D721Med (cell line): Measurements from ENCODE around the gene PLAGL2.
"Not testable (repeated sequence)": the region's sequence is repeated elsewhere in the genome, so short reads cannot be mapped to it uniquely, and the experiment has no call there.

ENCODE experiments used
- DNase-seq: peaks from one replicate; pipeline ENCODE4 v3.0.0; 2011; ENCODE audit warnings: low spot score; ENCODE audit not compliant: insufficient read length
- FAIRE-seq: peaks from 2 replicates; lab custom pipeline; 2011; peaks lifted over from hg19 to GRCh38; lab: Jason Lieb, UNC
- TF ChIP-seq, protein P1 (sequence below): IDR thresholded peaks from 2 replicates; pipeline ENCODE4 v1.5.1; 2012; ENCODE audit warnings: mild to moderate bottlenecking, control low read depth; ENCODE audit not compliant: insufficient read depth; ENCODE audit errors: missing control alignments

PLAGL2 gene

DNA sequence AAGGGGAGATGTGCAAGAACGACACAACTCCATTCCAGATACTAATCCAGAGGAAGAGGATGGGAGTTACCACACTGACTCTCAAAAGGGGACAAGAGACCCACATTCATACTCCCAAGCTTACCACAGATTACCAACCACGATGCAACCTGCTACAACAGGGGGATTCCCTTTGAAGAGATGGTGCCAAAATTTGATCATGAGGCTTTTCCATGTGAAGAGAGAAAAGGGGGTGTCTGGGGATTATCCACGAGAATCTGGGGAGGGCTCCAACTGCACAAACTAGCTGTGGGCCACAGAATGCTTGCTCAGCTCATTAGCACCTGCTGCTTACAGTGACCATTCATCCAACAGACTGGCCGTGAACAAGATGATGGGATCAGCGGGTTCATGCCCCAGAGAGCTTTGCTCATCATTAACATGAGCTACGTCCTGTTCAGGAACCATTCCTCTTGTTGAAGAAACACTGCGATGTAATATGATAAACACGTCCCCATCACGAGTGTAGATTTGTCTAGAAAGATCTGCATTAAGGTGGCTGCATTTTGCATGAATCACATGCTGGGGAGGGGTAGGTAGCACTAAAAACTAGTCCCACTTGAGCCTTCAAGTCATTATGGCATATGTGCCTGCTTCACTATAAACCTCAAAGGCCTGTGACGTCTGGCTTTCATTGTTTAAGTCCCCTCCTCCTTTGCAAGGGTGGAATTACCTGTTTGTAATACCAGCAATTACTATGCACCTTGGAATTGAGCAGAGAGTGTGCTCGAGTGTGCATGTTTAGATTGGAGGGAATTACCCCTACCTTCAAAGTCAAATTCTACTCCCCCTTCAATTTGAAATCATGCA, 4.0 kb downstream of the PLAGL2 start:
- TF ChIP-seq, protein P1, sequence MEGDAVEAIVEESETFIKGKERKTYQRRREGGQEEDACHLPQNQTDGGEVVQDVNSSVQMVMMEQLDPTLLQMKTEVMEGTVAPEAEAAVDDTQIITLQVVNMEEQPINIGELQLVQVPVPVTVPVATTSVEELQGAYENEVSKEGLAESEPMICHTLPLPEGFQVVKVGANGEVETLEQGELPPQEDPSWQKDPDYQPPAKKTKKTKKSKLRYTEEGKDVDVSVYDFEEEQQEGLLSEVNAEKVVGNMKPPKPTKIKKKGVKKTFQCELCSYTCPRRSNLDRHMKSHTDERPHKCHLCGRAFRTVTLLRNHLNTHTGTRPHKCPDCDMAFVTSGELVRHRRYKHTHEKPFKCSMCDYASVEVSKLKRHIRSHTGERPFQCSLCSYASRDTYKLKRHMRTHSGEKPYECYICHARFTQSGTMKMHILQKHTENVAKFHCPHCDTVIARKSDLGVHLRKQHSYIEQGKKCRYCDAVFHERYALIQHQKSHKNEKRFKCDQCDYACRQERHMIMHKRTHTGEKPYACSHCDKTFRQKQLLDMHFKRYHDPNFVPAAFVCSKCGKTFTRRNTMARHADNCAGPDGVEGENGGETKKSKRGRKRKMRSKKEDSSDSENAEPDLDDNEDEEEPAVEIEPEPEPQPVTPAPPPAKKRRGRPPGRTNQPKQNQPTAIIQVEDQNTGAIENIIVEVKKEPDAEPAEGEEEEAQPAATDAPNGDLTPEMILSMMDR, result no peak
- DNase-seq (no peak), FAIRE-seq (no peak)

DNA sequence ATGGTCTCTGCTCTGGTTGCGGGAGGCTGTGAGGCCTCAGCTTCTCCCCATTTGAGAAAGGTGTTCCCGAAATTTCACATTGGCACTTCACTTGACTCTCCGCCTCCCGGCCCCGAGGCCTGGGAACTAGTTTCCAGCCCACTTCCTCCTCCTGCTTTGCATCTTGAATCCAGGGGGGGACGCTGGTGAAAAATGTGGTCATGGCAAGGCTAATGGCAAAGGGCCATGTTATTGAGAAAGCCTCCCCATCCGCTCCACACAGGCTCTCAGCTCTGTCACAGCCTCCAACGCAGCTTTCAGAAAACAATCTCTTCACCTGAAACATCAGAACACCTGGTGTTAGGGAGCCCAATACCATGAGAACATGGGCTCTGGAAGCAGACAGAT, 5.6 kb downstream of the PLAGL2 start:
- DNase-seq (no peak), FAIRE-seq (no peak)
- TF ChIP-seq, protein P1, result no peak

DNA sequence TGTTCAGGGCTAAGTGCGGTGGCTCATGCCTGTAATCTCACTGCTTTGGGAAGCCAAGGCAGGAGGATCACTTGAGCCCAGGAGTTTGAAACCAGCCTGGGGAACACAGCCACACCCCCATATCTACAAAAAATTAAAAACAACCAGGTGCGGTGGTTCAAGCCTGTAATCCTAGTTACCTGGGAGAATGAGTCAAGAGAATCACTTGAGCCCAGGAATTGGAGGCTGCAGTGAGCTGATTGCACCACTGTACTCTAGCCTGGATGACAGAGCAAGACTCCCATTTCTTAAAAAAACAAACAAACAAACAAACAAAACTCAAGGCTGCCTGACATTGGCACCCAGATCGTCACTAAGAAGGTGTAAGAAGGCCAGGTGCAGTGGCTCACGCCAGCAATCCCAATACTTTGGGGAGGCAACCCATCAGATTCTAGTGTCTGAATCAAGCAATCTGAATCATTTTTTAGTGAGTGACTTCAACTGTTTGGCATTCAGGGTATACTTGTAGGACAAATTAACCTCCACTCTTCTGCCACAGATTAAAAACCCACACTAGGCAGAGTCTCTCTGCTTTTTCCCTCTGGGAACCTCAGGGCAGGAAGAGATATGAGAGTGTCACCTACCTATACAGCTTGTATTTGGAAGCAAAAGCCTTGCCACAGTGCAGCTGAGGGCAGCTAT, 6.1 kb downstream of the PLAGL2 start:
- FAIRE-seq (no peak), DNase-seq (no peak)
- TF ChIP-seq, protein P1, result no peak

DNA sequence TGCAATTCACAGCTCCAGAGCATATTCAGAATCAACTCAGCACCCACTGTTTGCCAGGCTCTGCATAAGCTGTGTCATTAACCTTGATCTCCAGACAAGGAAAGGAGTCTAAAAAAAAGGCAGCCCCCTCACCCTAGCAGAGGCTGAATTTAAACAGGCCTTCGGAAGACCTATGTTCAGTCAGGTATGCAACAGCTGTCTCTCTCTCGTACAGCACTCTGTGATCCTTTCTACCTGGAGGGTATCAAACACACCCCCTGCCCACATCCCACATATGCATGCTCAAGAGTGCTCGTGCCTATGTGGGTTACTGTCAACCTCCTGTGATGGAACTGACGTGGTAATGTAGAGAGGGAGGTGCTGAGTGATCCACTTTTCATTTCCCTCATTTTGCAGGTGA, 8.5 kb downstream of the PLAGL2 start:
- FAIRE-seq, result no peak
- TF ChIP-seq, protein P1, result no peak

DNA sequence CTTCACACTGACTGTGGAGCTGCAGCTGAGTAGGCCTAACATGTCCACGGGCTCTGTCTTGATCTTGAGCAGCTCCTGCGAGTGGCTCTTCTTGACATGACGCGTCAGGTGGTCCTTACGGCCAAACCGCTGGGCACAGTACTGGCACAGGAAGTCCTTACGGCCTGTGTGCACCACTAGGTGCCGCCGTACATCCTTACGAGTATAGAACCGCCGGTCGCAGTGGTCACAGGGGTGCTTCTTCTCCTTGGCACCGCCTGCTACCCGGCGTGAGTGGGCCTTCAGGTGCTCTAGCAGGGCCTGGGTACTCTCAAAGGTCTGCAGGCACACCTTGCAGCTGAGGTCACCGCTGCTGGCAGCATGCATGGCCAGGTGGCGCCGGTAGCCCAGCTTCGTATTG, 10.4 kb downstream of the PLAGL2 start:
- not testable (repeated sequence) for DNase-seq, FAIRE-seq

More for the DNA sequence above, 8.5 kb downstream of the PLAGL2 start:
- no peak for DNase-seq

DNA sequence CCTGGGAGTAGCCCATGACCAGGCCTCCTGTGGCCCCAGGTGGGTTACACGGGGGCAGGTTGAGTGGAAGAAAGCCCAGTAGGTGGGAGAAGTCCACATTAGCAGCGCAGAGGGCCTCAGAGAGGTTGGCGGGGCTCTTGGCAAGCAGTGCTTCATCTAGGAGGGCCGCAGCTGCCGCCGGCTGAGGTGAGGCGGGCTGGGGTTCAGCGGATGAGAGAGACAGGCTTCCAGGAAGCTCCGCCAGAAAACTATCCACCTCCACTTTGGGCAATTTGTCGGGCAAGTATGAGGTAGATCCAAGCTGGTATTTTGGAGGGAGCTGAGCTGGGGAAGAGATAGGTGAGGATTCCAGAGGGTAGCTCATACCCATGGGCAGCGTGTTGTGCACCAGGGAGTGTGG, 10.9 kb downstream of the PLAGL2 start:
- not testable (repeated sequence) for DNase-seq

DNA sequence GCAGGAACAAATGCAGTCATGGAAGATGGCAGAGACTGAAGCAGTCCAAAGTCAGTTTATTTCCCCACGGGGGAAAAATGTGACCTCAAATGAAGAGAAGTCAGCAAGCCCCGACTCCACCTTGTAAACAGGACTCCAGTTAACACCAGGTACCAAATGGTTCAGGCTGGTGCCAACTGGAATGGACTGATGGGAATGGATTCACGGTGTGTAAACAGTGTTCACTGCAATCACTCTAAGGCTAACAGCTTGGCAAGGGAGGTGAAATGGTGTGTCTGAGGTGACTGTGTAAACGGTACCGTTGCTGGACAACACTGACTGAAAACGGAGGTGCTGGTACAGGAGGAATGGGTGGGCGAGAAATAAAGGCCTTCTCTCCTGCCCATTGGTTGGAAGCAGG, 12.0 kb downstream of the PLAGL2 start:
- no peak for FAIRE-seq
- no peak for DNase-seq
- TF ChIP-seq, protein P1, result no peak

More for the DNA sequence above, 10.9 kb downstream of the PLAGL2 start:
- not testable (repeated sequence) for FAIRE-seq

DNA sequence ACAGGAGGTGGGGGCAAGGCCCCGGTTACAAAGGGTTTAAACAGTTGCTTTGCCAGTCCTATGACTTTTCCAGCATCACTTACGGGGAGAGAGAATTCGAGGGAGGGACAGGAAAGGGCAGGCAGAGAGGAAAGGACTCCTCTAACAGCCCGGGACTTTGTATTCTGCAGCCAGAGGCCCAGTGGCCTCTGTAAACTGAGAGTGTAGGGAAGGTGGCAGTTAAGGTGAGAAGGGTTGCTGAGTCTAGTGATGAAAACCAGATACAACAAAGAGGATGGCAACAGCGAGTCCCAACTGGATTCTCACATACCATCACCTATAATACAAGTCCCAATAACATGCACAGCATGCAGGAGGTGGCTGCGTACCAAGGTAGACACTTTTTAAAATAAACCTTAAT, 13.5 kb downstream of the PLAGL2 start:
- TF ChIP-seq, protein P1, result no peak
- FAIRE-seq, result no peak

DNA sequence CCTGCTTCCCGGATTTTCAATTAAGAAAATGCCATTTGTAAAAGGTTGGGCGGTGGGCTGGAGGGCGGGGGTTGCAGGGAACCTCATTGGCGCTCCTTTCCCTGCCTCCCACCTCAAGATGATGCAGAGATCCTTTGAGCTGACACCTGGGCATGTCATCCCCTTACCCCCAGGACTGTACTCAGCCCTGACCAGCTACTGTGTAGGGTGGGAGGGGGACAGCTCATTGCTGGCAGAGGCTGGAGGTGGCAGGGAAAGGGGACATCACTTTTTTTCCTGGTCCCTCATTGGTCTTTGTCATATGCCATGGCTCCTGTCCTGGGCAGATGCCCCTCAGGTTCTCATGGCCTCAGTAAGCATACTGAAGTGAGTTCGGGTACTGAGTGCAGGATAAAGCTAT, 14.2 kb downstream of the PLAGL2 start:
- DNase-seq, FAIRE-seq: not testable (repeated sequence)

More for the DNA sequence above, 13.5 kb downstream of the PLAGL2 start:
- DNase-seq, result no peak
